Activated T-cell treated with anti-CD3 and anti-CD28 coated beads, Interleukin-2, amount 50 U/mL, for 48 hours (primary cell): ENCODE measurements around the gene IL3RA.
"Not testable (repeated sequence)": the region's sequence is repeated elsewhere in the genome, so short reads cannot be mapped to it uniquely, and the experiment has no call there.

Experiments
- DNase-seq, 2 experiments: peaks; one replicate each; pipeline ENCODE4 v3.0.0-alpha.2; 2020

IL3RA gene

GRCh38 chrX:1400049-1400448 lies 63.5 kb downstream of the IL3RA start:
- DNase-seq = no peak

GRCh38 chrX:1400742-1401471 lies 64.3 kb downstream of the IL3RA start:
- no peak for DNase-seq

GRCh38 chrX:1401611-1402430 lies 65.2 kb downstream of the IL3RA start:
- no peak for DNase-seq

GRCh38 chrX:1403228-1403627 lies 66.6 kb downstream of the IL3RA start:
- DNase-seq = no peak

GRCh38 chrX:1403867-1404266 lies 67.3 kb downstream of the IL3RA start:
- not testable (repeated sequence) for DNase-seq

GRCh38 chrX:1405769-1406168 lies 69.2 kb downstream of the IL3RA start:
- DNase-seq = not testable (repeated sequence)

GRCh38 chrX:1407035-1407434 lies 70.5 kb downstream of the IL3RA start:
- no peak for DNase-seq

GRCh38 chrX:1411326-1411725 lies 74.7 kb downstream of the IL3RA start:
- peak in 1 of 2 experiments; percentile 13 for DNase-seq

- no peak for DNase-seq
Observed at GRCh38 chrX:1412551-1413161, 76.1 kb downstream of the IL3RA start.

- DNase-seq = no peak
Observed at GRCh38 chrX:1416327-1416784, 79.8 kb downstream of the IL3RA start.

- no peak for DNase-seq
Observed at GRCh38 chrX:1416965-1417760, 80.6 kb downstream of the IL3RA start.

GRCh38 chrX:1417921-1418771 lies 81.6 kb downstream of the IL3RA start:
- DNase-seq = no peak

- no peak for DNase-seq
Observed at GRCh38 chrX:1418901-1419544, 82.4 kb downstream of the IL3RA start.

- no peak for DNase-seq
Observed at GRCh38 chrX:1419545-1420355, 83.2 kb downstream of the IL3RA start.

- DNase-seq = no peak
Observed at GRCh38 chrX:1420371-1420770, 83.8 kb downstream of the IL3RA start.

- DNase-seq = no peak
Observed at GRCh38 chrX:1421433-1422134, 85.0 kb downstream of the IL3RA start.

GRCh38 chrX:1422135-1422465 lies 85.5 kb downstream of the IL3RA start:
- no peak for DNase-seq

- DNase-seq = no peak
Observed at GRCh38 chrX:1423215-1423614, 86.6 kb downstream of the IL3RA start.

- DNase-seq = no peak
Observed at GRCh38 chrX:1424147-1424851, 87.7 kb downstream of the IL3RA start.
